Measurements from ENCODE around the gene TACC2. TPM values are rescaled to one million over a fixed set of nuclear protein-coding genes. Genes with fewer than 3 reads are reported as not detected.

Gene TACC2
- total and polyA plus RNA-seq, 9 of the 15 experiments (the other 6 are each of a cell fraction or from before 2014, with no cell fraction given) = under 0.01 to 0.35 (median 0.03) TPM; not detected in 6

- TF ChIP-seq, protein P1, sequence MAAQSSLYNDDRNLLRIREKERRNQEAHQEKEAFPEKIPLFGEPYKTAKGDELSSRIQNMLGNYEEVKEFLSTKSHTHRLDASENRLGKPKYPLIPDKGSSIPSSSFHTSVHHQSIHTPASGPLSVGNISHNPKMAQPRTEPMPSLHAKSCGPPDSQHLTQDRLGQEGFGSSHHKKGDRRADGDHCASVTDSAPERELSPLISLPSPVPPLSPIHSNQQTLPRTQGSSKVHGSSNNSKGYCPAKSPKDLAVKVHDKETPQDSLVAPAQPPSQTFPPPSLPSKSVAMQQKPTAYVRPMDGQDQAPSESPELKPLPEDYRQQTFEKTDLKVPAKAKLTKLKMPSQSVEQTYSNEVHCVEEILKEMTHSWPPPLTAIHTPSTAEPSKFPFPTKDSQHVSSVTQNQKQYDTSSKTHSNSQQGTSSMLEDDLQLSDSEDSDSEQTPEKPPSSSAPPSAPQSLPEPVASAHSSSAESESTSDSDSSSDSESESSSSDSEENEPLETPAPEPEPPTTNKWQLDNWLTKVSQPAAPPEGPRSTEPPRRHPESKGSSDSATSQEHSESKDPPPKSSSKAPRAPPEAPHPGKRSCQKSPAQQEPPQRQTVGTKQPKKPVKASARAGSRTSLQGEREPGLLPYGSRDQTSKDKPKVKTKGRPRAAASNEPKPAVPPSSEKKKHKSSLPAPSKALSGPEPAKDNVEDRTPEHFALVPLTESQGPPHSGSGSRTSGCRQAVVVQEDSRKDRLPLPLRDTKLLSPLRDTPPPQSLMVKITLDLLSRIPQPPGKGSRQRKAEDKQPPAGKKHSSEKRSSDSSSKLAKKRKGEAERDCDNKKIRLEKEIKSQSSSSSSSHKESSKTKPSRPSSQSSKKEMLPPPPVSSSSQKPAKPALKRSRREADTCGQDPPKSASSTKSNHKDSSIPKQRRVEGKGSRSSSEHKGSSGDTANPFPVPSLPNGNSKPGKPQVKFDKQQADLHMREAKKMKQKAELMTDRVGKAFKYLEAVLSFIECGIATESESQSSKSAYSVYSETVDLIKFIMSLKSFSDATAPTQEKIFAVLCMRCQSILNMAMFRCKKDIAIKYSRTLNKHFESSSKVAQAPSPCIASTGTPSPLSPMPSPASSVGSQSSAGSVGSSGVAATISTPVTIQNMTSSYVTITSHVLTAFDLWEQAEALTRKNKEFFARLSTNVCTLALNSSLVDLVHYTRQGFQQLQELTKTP (IDR thresholded peaks at IDR 0.05; ENCODE audit: low read depth in 1 of 2, partially characterized antibody in 2 of 2) = no peak
- TF ChIP-seq, protein P2, sequence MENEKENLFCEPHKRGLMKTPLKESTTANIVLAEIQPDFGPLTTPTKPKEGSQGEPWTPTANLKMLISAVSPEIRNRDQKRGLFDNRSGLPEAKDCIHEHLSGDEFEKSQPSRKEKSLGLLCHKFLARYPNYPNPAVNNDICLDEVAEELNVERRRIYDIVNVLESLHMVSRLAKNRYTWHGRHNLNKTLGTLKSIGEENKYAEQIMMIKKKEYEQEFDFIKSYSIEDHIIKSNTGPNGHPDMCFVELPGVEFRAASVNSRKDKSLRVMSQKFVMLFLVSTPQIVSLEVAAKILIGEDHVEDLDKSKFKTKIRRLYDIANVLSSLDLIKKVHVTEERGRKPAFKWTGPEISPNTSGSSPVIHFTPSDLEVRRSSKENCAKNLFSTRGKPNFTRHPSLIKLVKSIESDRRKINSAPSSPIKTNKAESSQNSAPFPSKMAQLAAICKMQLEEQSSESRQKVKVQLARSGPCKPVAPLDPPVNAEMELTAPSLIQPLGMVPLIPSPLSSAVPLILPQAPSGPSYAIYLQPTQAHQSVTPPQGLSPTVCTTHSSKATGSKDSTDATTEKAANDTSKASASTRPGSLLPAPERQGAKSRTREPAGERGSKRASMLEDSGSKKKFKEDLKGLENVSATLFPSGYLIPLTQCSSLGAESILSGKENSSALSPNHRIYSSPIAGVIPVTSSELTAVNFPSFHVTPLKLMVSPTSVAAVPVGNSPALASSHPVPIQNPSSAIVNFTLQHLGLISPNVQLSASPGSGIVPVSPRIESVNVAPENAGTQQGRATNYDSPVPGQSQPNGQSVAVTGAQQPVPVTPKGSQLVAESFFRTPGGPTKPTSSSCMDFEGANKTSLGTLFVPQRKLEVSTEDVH (IDR thresholded peaks at IDR 0.05; ENCODE audit: low read depth, partially characterized antibody) = no peak
- TF ChIP-seq, protein P3, sequence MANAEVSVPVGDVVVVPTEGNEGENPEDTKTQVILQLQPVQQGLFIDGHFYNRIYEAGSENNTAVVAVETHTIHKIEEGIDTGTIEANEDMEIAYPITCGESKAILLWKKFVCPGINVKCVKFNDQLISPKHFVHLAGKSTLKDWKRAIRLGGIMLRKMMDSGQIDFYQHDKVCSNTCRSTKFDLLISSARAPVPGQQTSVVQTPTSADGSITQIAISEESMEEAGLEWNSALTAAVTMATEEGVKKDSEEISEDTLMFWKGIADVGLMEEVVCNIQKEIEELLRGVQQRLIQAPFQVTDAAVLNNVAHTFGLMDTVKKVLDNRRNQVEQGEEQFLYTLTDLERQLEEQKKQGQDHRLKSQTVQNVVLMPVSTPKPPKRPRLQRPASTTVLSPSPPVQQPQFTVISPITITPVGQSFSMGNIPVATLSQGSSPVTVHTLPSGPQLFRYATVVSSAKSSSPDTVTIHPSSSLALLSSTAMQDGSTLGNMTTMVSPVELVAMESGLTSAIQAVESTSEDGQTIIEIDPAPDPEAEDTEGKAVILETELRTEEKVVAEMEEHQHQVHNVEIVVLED (CRISPR knock-in tag; IDR thresholded peaks at IDR 0.05) = no peak
- no peak for TF ChIP-seq TEAD1 (CRISPR knock-in tag; IDR thresholded peaks at IDR 0.05)
- TF ChIP-seq TSC22D4 (tag; IDR thresholded peaks at IDR 0.05) = no peak
- TF ChIP-seq, protein P4, sequence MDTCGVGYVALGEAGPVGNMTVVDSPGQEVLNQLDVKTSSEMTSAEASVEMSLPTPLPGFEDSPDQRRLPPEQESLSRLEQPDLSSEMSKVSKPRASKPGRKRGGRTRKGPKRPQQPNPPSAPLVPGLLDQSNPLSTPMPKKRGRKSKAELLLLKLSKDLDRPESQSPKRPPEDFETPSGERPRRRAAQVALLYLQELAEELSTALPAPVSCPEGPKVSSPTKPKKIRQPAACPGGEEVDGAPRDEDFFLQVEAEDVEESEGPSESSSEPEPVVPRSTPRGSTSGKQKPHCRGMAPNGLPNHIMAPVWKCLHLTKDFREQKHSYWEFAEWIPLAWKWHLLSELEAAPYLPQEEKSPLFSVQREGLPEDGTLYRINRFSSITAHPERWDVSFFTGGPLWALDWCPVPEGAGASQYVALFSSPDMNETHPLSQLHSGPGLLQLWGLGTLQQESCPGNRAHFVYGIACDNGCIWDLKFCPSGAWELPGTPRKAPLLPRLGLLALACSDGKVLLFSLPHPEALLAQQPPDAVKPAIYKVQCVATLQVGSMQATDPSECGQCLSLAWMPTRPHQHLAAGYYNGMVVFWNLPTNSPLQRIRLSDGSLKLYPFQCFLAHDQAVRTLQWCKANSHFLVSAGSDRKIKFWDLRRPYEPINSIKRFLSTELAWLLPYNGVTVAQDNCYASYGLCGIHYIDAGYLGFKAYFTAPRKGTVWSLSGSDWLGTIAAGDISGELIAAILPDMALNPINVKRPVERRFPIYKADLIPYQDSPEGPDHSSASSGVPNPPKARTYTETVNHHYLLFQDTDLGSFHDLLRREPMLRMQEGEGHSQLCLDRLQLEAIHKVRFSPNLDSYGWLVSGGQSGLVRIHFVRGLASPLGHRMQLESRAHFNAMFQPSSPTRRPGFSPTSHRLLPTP (IDR thresholded peaks at IDR 0.05; ENCODE audit: borderline replicate concordance, extremely low read depth, insufficient read length) = no peak
- TF ChIP-seq, protein P5, sequence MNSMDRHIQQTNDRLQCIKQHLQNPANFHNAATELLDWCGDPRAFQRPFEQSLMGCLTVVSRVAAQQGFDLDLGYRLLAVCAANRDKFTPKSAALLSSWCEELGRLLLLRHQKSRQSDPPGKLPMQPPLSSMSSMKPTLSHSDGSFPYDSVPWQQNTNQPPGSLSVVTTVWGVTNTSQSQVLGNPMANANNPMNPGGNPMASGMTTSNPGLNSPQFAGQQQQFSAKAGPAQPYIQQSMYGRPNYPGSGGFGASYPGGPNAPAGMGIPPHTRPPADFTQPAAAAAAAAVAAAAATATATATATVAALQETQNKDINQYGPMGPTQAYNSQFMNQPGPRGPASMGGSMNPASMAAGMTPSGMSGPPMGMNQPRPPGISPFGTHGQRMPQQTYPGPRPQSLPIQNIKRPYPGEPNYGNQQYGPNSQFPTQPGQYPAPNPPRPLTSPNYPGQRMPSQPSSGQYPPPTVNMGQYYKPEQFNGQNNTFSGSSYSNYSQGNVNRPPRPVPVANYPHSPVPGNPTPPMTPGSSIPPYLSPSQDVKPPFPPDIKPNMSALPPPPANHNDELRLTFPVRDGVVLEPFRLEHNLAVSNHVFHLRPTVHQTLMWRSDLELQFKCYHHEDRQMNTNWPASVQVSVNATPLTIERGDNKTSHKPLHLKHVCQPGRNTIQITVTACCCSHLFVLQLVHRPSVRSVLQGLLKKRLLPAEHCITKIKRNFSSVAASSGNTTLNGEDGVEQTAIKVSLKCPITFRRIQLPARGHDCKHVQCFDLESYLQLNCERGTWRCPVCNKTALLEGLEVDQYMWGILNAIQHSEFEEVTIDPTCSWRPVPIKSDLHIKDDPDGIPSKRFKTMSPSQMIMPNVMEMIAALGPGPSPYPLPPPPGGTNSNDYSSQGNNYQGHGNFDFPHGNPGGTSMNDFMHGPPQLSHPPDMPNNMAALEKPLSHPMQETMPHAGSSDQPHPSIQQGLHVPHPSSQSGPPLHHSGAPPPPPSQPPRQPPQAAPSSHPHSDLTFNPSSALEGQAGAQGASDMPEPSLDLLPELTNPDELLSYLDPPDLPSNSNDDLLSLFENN (IDR thresholded peaks at IDR 0.05; ENCODE audit: low read depth in 2 of 2, low read length in 2 of 2) = no peak
- TF ChIP-seq, protein P6, sequence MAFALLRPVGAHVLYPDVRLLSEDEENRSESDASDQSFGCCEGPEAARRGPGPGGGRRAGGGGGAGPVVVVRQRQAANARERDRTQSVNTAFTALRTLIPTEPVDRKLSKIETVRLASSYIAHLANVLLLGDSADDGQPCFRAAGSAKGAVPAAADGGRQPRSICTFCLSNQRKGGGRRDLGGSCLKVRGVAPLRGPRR (CRISPR knock-in tag; IDR thresholded peaks at IDR 0.05) = no peak
- no peak for TF ChIP-seq TCF7 (IDR thresholded peaks at IDR 0.05; ENCODE audit: borderline replicate concordance)
- no peak for TF ChIP-seq IRF2 (CRISPR knock-in tag; IDR thresholded peaks at IDR 0.05)
Observed at GRCh38 chr10:122220736-122221135, 231.8 kb downstream of the TACC2 start (continued).
